Heart left ventricle (tissue), 16 donors: ENCODE measurements around the gene HSD17B1. TPM values are rescaled to one million over a fixed set of nuclear protein-coding genes. Genes with fewer than 3 reads are reported as not detected.

Experiments
- ATAC-seq, 4 donors: fragments of 200-7000 bp; cut with Tn5 transposase; one replicate each; pipeline ENCODE4 v1.9.1; 2020 to 2022; ENCODE audit warnings: moderate library complexity in 4 of 4, mild to moderate bottlenecking in 3 of 4, moderate number of reproducible peaks in 1 of 4
- DNase-seq, 5 donors: peaks; one replicate each; pipeline ENCODE4 v3.0.0-alpha.2; 2020
- H3K27ac ChIP-seq, 12 donors: fragments of 200-600 bp; sonication (generic) in 4 of 12; one replicate each; pipeline versions ENCODE4 v1.5.0 to v1.8.0; 2016 to 2022; ENCODE audit warnings: mild to moderate bottlenecking in 2 of 12
- H3K27me3 ChIP-seq, 9 donors: fragments of 200-600 bp; sonication (generic) in 2 of 9; one replicate each; pipeline versions ENCODE4 v1.5.1 to v1.8.0; 2016 to 2022; ENCODE audit warnings: mild to moderate bottlenecking in 3 of 9
- H3K36me3 ChIP-seq, 9 donors: fragments of 200-600 bp; sonication (generic) in 2 of 9; one replicate each; pipeline versions ENCODE4 v1.5.0 to v1.8.0; 2018 to 2022; ENCODE audit warnings: mild to moderate bottlenecking in 2 of 9
- H3K4me1 ChIP-seq, 12 donors: fragments of 200-600 bp; sonication (generic) in 4 of 12; one replicate each; pipeline versions ENCODE4 v1.5.0 to v1.8.0; 2016 to 2022; ENCODE audit warnings: mild to moderate bottlenecking in 3 of 12
- H3K4me3 ChIP-seq, 12 donors: fragments of 200-600 bp; sonication (generic) in 4 of 12; one replicate each; pipeline versions ENCODE4 v1.5.0 to v1.8.0; 2017 to 2022; ENCODE audit warnings: mild to moderate bottlenecking in 9 of 12, moderate library complexity in 4 of 12
- H3K9me3 ChIP-seq, 12 donors: fragments of 200-600 bp; sonication (generic) in 4 of 12; one replicate each; pipeline versions ENCODE4 v1.5.0 to v1.8.0; 2016 to 2022; ENCODE audit warnings: mild to moderate bottlenecking in 1 of 12
- CTCF ChIP-seq, 12 donors: fragments of 200-600 bp; sonication (generic) in 4 of 12; IDR thresholded peaks; one replicate each; pipeline versions ENCODE4 v1.5.0 to v1.8.0; 2018 to 2022; ENCODE audit warnings: antibody characterized with exemption in 12 of 12, mild to moderate bottlenecking in 5 of 12
- POLR2A ChIP-seq, 2 donors: fragments of 450-650 bp; IDR thresholded peaks; one replicate each; pipeline ENCODE4 v1.6.1; 2017; ENCODE audit warnings: antibody characterized with exemption in 2 of 2, mild to moderate bottlenecking in 2 of 2, moderate library complexity in 2 of 2
- WGBS, 4 donors: extraction: QIAGEN DNeasy Blood & Tissue Kit in 2 of 4; methylation state at CpG; one replicate each; pipeline versions ENCODE4 v1.1.5 to v1.1.7; 2013 to 2018; 5-methylcytosine and 5-hydroxymethylcytosine counted together
- intact Hi-C, 10 donors: fragments of 100-400 bp; cut with DNase I; formaldehyde crosslinking; loops; one replicate each; pipeline versions ENCODE4 v1.11.1 to v1.14.2; 2022
- polyA plus RNA-seq, 2 donors: library from polyadenylated mRNA; stranded (reverse); fragments of 200-250 nt; gene quantifications; one replicate each; pipeline ENCODE4 v1.2.3, GENCODE V29; 2013
- total RNA-seq, 9 donors: library from RNA; depleted of rRNA in 2 of 9; stranded (reverse); fragments of >200 nt in 2 of 9; fragmentation: NEBNext Ultra II Directional in 3 of 9; extraction: Animal tissue kit (Norgen Biotek cat#: 25700) in 3 of 9; gene quantifications; one replicate each; pipeline versions ENCODE4 v1.1.0 to v1.2.4, GENCODE V29; 2016 to 2023
- donor health status: ischemic (EF 13 %, LVEDD 7.1; RV severe dilation, severe dysfunction).
- donor health status: healthy with polysubstance abuse.
- donor health status: DM: no; HTN: yes; CAD: no.
- donor health status: DM: no; HTN: no; CAD: no.
- donor health status: ischemic (EF 25% LVEDD 6.9; RV normal size, moderate dysfunction).
- donor health status: ischemic (EF 25% LVEDD 5.7; RV mildly dilated, moderate dysfunction).
- donor health status: healthy.
- donor health status: DM: yes; HTN: yes; CAD: no.
- donor health status: ischemic (EF 35%, LVEDD 5.7; RV mildly dilated, moderate dysfunction).
- donor health status: nonischemic (EF 11% LVEDD 7.7; RV severe dilation, severe dysfunction).
- donor health status: DM: yes; HTN: yes; CAD: no.
- donor health status: PGD.
- donor health status: ischemic (EF 29% LVEDD 5.4; RV normal size, mild dysfunction).
- donor health status: nonischemic (EF 23%, LVEDD 6.1; RV moderate dilation, normal function).

HSD17B1 gene
- total and polyA plus RNA-seq, 11 donors, result 0.32 to 1.8 (median 1.1) TPM; not detected in 1

GRCh38 chr17:42568341-42569111 is 15.8 kb downstream of the HSD17B1 start:
- intact Hi-C loops, result no loop called here
- H3K36me3 ChIP-seq, result peaks cover 0 to 77% (median 71%) of the 10 kb centered on the region in 9 donors
- DNase-seq (peak in 1 of 5 donors; percentile 33), ATAC-seq (no peak)
- no peaks in the 10 kb centered on the region for H3K27me3 ChIP-seq
- H3K9me3 ChIP-seq, result no peaks in the 10 kb centered on the region
- TF ChIP-seq POLR2A (IDR thresholded peaks at IDR 0.05) (no peak), CTCF (IDR thresholded peaks at IDR 0.05) (no peak)
- peaks cover 4 to 46% (median 26%) of the 10 kb centered on the region in 12 donors for H3K4me1 ChIP-seq
- 86 to 92% (median 87%) methylated on average over 14 of the region's 14 CpGs for WGBS, 4 donors
- H3K27ac ChIP-seq, result peak overlapping the region in 8 of 12 donors; percentile 42 to 99 (median 96)
- peak overlapping the region in 4 of 12 donors; percentile 78 to 97 (median 88) for H3K4me3 ChIP-seq

- ATAC-seq, result no peak
- Histone ChIP-seq H3K4me3 (no peak overlapping the region), H3K9me3 (no peaks in the 10 kb centered on the region), H3K27ac (no peak overlapping the region), H3K36me3 (peaks cover 0 to 75% (median 72%) of the 10 kb centered on the region in 9 donors), H3K4me1 (peaks cover 0 to 41% (median 12%) of the 10 kb centered on the region in 12 donors), H3K27me3 (no peaks in the 10 kb centered on the region)
- 57 to 62% (median 59%) methylated on average over 12 of the region's 12 CpGs for WGBS, 4 donors
- no peak for TF ChIP-seq POLR2A (IDR thresholded peaks at IDR 0.05)
- DNase-seq, result peak in 1 of 5 donors; percentile 6
- intact Hi-C loops, result loop anchor here in 1 of 10 donors (10.0 kb wide), 1 partner anchor 193 kb away; the partner anchor contains the start of gene RAMP2
These were observed 18.9 kb downstream of the HSD17B1 start for GRCh38 chr17:42571435-42572225.

- 70 to 90% (median 85%) methylated on average over 4 of the region's 4 CpGs for WGBS, 4 donors
- intact Hi-C loops, result loop anchor here in 1 of 10 donors (10.0 kb wide), 1 partner anchor 192 kb away; the partner anchor contains the start of gene RAMP2
- ATAC-seq, result no peak
- TF ChIP-seq CTCF (IDR thresholded peaks at IDR 0.05), result no peak
- TF ChIP-seq POLR2A (IDR thresholded peaks at IDR 0.05), result no peak
- peak in 1 of 5 donors; percentile 7 for DNase-seq
- Histone ChIP-seq H3K27ac (peak overlapping the region in 1 of 12 donors; percentile 10), H3K36me3 (peaks cover 0 to 75% (median 72%) of the 10 kb centered on the region in 9 donors), H3K4me3 (no peak overlapping the region), H3K9me3 (no peaks in the 10 kb centered on the region), H3K4me1 (peaks cover 0 to 44% (median 12%) of the 10 kb centered on the region in 12 donors), H3K27me3 (no peaks in the 10 kb centered on the region)
These were observed 20.4 kb downstream of the HSD17B1 start for GRCh38 chr17:42573095-42573494.

- Histone ChIP-seq H3K9me3 (no peaks in the 10 kb centered on the region), H3K27me3 (no peaks in the 10 kb centered on the region), H3K4me3 (no peak overlapping the region), H3K36me3 (peaks cover 0 to 69% (median 63%) of the 10 kb centered on the region in 9 donors), H3K27ac (no peak overlapping the region), H3K4me1 (peaks cover 0 to 42% (median 14%) of the 10 kb centered on the region in 12 donors)
- DNase-seq (no peak), ATAC-seq (no peak)
- WGBS, 4 donors, result 75 to 85% (median 81%) methylated on average over 3 of the region's 3 CpGs
- intact Hi-C loops, result loop anchor here in 1 of 10 donors (10.0 kb wide), 1 partner anchor 190 kb away; the partner anchor contains the start of gene RAMP2
- TF ChIP-seq CTCF (IDR thresholded peaks at IDR 0.05) (no peak), POLR2A (IDR thresholded peaks at IDR 0.05) (no peak)
These were observed 21.7 kb downstream of the HSD17B1 start for GRCh38 chr17:42574463-42574862.
